B cell (primary cell): ENCODE measurements around the gene KDM3B.

Source experiments
- EZH2 ChIP-seq: IDR thresholded peaks from 2 replicates; pipeline ENCODE4 v1.6.1; 2012; ENCODE audit warnings: borderline replicate concordance, low read depth, mild to moderate bottlenecking, moderate library complexity, low read length; ENCODE audit not compliant: insufficient read depth, poor library complexity, severe bottlenecking
- TF ChIP-seq, protein P1 (sequence below): fragments of 200-600 bp; IDR thresholded peaks from one replicate; pipeline ENCODE4 v1.8.0; 2022; ENCODE audit warnings: antibody characterized with exemption, mild to moderate bottlenecking

GRCh38 chr5:138359621-138360020, 7.1 kb downstream of the KDM3B start:
- TF ChIP-seq, protein P1, sequence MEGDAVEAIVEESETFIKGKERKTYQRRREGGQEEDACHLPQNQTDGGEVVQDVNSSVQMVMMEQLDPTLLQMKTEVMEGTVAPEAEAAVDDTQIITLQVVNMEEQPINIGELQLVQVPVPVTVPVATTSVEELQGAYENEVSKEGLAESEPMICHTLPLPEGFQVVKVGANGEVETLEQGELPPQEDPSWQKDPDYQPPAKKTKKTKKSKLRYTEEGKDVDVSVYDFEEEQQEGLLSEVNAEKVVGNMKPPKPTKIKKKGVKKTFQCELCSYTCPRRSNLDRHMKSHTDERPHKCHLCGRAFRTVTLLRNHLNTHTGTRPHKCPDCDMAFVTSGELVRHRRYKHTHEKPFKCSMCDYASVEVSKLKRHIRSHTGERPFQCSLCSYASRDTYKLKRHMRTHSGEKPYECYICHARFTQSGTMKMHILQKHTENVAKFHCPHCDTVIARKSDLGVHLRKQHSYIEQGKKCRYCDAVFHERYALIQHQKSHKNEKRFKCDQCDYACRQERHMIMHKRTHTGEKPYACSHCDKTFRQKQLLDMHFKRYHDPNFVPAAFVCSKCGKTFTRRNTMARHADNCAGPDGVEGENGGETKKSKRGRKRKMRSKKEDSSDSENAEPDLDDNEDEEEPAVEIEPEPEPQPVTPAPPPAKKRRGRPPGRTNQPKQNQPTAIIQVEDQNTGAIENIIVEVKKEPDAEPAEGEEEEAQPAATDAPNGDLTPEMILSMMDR: no peak
- no peak for TF ChIP-seq EZH2
